ENCODE measurements around the gene FGF14.

Gene FGF14

DNA sequence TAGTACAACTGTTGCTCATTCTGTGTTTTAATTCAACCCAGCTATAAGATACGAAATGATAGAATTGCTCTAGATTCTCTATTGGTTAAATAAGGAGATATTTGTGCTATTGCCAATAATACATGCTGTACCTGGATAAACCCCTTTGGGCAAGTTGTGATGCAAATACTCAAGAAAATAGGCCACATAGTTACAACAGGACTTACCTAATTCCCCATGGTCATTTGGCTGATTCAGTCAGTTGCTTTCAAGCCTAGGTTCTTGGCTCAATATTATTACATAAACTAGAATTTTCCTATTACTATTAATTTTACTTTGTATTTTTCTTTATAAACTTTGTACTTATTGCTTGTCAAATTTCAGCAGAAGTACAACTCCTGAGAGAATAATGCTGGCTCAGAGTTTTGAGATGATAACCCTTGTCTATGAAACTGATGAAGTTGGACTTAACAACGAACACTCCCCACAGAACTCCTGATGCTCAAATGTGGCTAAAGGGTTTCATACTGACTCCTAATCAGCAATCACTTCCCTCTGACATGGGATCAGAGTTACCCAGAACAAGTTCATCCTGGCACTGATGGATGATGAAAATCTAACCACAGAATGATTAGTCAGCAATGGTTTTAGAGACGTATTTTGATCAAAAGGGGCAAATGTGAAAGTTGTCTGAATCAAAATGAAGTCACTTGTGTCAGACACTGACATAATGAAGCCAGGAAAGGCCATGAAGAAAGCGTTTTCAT is 728.3 kb downstream of the FGF14 start:
- H3K4me1 Mint-ChIP-seq, result peaks cover 15% of the 10 kb centered on the region
- no peak for ATAC-seq
- H3K27ac Mint-ChIP-seq, result no peak overlapping the region

DNA sequence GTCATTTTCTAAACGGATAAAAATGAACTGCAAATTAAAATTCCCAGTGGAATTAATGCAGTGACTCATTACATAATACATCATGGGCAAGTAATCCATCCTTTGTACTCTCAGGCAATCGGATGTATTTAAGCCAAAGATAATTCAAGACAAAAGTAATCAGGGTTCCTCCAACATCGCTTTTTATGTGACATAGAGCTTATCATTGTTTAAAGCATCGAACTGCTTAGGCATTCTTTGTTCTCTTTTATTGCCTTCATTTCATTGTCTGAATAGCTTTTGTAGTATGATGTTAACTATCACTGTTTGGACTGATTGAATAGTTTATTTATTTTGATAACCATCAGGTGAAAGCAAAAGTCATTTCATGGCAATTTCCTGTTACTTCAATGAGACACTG is 740.0 kb downstream of the FGF14 start:
- ATAC-seq, result no peak
- Mint-ChIP-seq H3K27ac (no peak overlapping the region), H3K36me3 (no peaks in the 10 kb centered on the region), H3K27me3 (no peaks in the 10 kb centered on the region), H3K9me3 (peaks cover 3% of the 10 kb centered on the region), H3K4me3 (no peak overlapping the region), H3K4me1 (no peaks in the 10 kb centered on the region)

More for the DNA sequence above, 728.3 kb downstream of the FGF14 start:
- Mint-ChIP-seq H3K4me3 (no peak overlapping the region), H3K9me3 (no peaks in the 10 kb centered on the region), H3K27me3 (no peaks in the 10 kb centered on the region), H3K36me3 (no peaks in the 10 kb centered on the region)

Data from stimulated activated memory B cell treated with anti-CD40 and anti-IgM and Interleukin-4, amounts not matched to agents 10 μg/mL and 1 μg/mL and 100 μg/mL, for 72 hours (primary cell).